GM10847 (cell line): ENCODE measurements around the gene TMEM171.

Experiments
- POLR2A ChIP-seq: IDR thresholded peaks from 2 replicates; pipeline ENCODE4 v1.6.1; 2011; ENCODE audit not compliant: insufficient read length; ENCODE audit errors: extremely low read depth

The TMEM171 gene

DNA sequence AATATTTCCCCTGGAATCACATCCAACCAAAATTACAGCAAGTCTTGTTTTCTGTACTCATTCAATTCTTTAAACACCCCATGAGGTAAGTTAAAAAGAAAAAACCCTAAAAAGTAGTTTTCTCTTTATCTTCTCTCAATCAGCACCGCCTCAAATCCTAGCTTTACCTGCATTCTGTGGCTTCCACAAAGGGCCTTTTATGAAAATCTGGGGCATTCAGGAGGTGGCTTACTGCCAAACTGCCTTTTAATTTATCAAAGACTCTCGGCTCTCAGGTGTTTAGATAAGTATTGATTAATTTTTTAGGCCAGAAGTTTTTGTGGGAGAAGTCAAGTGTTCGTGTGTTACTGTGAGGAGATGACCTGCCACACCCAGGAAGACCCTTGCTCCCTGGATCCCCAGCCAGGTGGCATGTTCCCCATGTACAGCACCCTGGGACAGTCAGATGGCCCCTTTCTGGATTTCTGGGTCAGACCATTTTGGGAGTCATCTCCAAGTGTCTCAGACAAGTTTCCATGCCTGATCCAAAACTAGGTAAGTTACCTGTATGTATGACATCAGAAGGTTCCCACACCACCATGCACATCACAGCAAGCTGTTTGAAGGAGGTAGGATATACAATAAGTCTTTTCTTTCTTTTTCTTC lies 6.2 kb upstream of the TMEM171 start:
- no peak for TF ChIP-seq POLR2A

DNA sequence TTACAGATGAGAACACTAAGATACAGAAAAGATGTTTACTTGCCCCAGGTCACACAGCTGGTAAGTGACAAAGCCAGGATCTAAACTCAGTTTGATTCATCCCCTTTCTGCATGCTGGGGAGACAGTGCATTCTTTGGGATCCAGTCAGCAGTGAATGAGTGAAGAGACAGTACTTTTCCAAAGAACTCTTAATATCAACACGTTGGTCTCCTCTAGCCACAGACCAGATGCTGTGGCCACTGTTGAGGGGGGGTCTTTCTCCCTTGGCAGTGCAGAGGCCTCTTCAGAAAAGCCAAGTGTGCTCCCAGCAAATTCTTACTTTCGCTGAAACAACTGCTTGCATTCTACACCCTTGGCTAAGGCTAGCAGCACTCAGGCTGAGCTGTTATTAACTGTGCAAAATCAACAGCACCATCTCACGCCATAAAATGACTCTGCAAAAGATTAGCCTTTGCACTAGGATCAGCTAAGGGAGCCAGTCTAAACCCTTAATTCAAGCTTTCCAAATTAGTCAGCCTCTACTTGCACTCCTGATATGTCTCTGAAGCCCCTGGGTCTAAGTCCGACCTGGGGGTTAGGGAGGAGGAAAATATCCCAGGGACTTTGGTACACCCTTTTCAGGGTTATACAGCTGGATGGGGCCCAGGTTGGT lies 4.8 kb upstream of the TMEM171 start:
- no peak for TF ChIP-seq POLR2A

DNA sequence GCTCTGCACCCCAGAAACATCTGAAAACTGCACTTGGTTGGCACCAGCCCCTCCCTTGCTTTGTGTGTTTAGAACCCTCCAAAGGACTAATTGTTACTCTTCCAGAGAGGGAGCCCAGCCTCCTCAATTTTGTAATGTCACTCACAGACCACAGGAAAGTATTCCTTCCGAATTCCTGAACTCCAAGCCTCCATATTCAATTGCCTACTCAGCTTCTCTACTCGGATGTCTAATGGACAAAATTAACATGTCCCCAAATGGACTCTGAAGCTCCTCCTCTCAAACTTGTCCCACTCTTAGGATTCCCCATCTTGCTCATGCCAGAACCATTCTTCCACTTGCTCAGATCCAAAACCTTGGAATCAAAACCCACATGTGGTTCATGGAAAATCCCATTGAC lies 3.9 kb upstream of the TMEM171 start:
- no peak for TF ChIP-seq POLR2A

DNA sequence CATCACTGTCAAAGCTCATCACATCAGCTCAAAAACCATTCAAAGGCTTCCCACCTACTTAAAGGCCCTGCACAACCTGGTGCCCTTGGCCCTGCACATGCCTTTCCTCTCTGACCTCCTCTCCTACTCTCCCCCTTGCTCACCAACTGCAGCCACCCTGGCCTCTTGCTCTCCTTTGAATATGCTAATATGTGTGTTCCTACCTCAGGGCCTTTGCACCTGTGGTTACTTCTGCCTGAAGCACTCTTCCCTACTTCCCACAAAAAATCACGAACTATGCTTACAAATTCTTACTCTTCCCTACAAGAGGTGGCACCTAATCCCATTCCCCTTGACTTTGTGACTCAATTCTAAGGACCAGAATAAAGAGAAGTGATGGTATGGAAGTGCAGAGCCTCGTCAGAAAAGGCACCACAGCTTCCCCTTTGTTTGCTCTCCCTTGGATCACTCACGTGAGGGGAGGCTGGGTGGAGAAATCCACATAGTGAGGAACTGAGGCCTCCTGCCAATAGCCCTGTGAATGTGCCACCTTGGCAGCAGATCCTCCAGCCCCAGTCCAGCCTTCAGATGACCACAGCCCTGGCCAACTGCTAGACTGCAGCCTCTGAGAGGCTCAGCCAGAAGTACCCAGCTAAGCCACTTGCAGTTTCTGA lies 3.2 kb upstream of the TMEM171 start:
- TF ChIP-seq POLR2A, result no peak

DNA sequence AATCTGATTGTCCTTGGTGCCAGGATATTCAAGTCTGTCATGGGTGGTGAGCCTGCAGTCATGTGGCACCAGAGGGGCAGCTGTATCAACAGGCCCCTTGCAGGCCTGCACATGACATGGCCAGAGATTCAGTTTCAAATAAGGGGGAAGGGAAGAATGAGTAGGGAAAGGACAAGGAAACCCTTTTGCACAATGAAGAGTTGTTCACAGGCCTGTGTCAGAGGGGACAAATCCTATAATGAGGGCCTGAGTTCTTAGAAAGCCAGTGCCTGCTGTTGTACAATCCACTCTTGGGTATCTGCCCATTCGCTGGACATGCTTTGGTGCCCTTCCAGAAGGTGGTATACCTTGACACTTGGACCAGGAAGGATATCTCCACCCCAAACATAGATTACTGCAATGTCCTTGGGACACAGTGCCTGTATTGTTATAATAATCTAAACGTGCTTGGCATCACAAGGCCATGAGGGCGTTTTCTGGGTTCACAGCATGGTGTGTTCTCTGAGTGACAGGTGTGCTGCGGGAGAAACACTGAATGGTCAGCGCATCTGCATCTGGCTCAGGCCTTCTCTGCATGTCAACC lies 1.9 kb upstream of the TMEM171 start:
- TF ChIP-seq POLR2A, result no peak

DNA sequence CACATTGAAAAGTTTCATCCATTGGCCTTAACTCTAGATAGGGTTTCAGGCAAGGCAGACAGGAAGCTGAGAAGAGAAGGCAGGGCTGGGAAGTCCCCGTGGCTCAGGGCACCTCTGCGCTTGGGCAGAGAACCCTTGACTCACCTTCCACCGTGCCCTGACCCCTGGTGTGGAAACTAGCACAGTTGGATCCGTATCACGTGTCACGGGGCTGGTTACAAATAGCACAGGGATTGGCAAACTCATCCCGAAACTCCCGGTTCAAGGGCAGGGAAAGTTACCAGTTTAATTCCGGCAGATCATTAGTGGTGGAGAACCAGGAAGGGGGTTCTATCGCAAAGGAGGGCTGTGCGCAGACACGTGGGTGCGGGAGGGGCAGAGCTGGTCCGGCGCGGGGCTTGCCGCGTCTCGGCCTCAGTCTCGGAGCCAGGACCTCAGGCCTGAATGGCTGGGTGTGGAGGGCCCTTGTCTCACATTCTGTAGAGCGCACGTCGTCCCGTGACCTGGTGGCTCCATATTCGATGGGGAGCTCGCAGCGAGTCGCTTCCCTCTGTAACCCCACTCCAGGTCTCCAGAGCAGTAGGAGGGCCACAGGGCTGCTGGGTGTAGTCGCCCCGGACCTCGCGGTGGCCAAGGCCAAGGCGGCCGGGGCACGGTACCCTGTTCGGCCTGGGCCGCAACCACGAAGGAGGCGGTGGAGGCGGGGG lies 771 bp upstream of the TMEM171 start:
- no peak for TF ChIP-seq POLR2A

DNA sequence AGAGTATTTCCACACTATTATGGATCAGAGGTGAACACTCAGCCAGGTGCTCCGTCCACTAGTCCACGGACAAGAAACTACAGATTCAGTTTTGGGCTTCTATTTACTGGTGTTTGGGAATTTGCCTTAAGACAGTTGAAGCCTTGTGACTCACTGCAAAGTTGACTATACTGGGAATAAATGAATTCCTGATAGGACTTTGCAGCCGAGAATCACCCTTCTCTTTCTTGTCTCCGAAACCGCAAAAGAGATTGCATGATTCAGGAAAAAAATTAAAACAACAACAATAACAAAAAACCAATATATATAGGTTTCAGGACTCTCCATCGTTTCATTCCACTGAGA lies 716 bp downstream of the TMEM171 start:
- no peak for TF ChIP-seq POLR2A

DNA sequence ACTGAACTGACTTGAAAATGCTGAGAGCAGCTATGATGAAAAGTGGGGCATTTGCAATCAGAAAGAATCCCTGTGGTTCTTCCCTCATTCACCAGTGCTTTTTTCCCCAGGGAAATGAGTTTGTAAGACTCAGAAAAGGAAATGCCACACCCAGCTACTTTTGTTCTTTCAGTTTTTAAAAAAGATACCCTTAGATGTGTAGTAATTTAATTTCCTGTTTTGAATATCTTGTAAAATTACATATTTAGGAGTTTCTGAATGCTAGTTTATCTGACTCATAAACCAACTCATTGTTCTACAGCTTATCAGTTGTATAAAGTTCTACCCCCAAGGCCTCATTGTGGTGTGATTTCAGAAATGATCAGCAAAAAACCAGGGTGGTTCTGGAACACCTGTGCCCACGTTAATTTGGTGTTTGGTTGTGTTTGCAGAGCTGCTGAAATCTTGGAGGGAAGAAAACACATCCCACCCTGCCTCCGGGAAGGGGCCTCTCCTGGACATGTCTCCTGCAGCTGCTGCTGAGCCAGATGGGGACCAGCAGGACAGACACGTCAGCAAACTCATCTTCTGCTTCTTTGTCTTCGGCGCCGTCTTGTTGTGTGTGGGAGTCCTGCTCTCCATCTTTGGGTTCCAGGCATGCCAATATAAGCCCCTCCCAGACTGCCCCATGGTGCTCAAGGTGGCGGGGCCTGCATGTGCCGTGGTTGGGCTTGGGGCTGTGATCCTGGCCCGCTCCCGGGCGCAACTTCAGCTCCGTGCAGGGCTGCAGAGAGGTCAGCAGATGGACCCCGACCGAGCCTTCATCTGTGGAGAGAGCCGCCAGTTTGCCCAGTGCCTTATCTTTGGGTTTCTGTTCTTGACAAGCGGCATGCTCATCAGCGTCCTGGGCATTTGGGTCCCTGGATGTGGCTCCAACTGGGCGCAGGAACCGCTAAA lies 2.8 kb downstream of the TMEM171 start:
- TF ChIP-seq POLR2A, result no peak

DNA sequence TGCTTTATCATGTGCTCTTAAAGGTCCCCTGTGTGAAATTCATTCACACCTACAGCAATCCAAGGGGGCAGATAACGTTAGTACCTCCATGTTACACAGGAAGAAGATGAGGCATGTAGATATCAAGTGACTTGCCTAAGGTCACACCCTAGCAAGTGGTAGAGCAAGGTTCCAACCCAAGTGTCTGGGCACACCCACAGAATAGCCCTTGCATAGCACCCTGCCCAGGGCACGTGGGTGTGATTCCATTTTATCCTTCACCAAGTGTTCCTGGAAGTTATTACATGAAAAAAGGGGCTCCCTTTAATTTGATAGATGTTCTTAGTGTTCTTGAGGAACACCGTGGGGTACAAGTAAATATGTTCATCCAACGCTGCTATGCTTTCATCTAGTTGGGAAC lies 4.9 kb downstream of the TMEM171 start:
- no peak for TF ChIP-seq POLR2A

DNA sequence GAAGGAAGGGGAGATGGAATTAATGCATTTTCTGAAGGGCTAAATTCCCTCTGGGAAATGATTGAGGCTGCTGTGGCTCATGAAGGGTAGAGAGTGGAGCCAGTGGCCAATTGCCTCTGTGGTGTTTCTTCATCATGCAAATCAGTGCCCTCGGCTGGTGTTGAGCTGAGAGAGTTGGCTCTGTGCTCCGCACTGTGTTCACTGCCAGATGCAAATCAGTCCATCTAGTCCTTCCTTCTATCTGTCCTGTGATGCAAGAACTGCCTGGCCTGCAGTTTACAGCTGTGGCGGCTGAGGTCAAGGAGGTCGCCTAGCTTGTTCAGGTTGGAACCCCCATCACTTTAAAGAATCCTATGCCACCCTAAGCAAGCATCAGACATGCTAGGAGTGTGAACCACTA lies 6.0 kb downstream of the TMEM171 start:
- no peak for TF ChIP-seq POLR2A

DNA sequence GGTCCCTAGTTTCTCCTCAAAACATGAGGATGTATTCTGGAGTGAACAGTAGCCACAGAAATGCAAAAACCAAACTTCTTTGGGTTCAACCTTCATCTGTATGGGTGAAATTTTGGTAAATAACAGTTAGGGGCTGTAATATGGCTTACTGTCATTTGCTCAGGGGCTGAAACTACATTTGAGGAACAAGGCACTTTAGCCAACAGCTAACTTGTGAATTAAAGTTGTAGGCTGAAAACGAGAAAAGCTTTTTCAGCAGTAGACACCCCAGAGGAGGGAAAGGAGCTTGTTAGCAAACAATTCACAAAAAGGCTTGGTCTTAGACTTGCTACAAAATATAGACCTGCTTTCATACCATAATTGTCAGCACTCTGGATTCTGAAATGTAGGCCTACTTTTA lies 6.6 kb downstream of the TMEM171 start:
- no peak for TF ChIP-seq POLR2A

DNA sequence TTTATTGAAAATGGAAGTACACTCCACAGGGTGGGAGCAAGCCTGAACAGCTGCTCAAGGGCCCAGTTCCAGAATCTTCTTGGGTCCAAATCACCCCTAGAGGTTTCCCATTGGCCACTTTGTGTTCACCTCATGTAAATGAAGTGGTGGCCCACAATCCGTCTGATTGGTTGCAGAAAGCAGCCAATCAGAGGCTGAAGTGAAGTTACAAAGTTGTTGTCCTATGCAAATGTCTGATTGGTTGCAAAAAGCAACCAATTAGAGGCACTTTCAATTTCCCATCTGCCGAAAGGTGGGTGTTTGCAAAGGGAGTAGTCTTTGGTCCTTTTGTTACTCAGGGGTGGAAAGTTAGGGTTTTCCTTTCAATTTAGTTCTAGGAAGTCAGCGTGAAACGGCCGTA lies 8.8 kb downstream of the TMEM171 start:
- TF ChIP-seq POLR2A, result no peak

DNA sequence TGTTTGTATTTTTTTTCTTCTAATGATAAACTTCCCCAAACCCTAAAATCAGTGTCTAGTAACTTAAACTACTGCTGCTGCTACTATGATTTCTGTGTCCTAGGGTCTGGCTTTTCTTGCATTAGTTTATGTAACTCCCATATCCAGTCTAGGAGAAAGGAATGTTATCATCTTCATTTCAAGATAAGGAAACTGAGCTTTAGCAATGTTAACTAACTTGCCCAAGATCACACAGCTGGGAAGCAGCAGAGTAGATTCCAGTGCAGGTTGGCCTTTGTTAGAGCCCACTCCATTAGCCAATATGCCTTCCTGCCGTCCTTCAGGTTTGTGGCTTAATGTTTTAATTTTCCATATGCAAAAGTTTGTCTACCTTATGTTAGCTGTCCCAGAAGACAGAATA lies 10.4 kb downstream of the TMEM171 start:
- TF ChIP-seq POLR2A, result no peak

DNA sequence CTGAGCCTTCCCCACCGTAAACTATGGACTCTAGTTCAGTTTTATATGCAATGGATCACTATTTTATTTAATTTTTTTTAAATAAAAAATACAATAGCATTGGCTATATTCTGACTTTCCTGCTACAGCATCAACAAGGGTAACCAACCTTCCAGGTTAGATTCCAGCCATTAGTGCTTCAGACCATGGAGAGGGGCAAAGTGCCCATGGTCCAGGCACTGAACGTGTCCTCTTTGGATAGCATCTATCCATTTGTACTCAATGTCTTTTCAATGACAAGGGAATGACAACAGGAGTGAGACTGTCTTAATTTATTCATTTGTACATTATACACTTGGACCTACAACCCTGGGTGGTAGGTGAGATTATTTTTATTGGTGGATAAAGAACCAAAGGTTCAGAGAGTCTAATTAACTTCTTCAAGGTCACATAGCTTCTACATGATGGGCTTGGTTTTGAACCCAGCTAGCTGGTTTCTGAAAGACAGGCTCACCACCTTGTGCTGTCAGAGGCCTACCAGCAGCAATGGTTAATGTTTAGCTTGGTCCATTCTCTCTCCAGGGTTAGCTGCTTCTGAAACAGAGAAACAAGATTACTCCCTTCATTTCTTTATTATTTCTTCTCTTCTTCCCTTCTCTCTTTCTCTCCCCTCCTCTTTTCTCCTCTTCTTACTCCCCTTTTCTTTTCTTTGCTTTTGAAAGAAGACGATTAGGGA lies 11.5 kb downstream of the TMEM171 start:
- TF ChIP-seq POLR2A, result no peak
